G401.6 (cell line): ENCODE measurements around the gene DBT.
"Not testable (repeated sequence)": the region's sequence is repeated elsewhere in the genome, so short reads cannot be mapped to it uniquely, and the experiment has no call there.

Experiments
- FAIRE-seq: peaks from 2 replicates; lab custom pipeline; 2012; peaks lifted over from hg19 to GRCh38; lab: Jason Lieb, UNC

DBT gene

DNA sequence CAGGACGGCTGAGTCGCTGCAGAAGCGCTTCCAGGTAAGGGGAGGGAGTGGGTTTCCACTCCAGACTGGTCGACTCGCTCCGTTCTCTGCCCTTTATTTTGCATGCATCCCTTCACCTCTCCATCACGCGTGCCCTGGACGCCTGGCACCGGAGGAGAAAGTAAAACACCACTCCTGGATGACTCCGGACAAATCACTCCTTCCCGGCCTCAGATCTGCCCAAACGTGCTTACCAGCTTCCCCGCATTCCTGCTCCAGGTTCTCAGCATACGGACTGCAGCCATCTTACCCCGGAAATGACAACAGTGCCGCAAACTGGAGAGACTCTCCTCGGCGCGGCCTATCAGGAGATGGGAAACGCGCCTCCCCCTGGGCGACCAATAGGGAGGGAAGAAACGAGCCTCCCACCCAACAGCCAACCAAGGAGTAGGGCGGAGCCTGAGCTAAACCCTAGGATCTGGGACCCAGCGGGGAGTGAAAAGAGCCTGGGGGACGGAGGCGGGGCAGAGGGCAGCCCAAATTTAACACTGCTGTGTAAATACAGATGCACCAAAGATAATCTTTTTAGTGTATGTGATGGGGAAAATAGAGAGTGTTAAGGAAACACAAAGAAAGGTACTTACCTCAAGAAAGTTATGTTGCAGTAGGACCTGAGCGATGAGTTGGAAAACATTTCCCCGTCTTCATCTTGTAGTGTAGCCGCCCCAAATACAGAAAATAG, at the start of gene DBT:
Gene DBT (minus strand): TSS at position 298 of the 721 bp plus-strand sequence. CDS start 14 bp downstream, at position 284.
- FAIRE-seq, result peak; percentile 99

DNA sequence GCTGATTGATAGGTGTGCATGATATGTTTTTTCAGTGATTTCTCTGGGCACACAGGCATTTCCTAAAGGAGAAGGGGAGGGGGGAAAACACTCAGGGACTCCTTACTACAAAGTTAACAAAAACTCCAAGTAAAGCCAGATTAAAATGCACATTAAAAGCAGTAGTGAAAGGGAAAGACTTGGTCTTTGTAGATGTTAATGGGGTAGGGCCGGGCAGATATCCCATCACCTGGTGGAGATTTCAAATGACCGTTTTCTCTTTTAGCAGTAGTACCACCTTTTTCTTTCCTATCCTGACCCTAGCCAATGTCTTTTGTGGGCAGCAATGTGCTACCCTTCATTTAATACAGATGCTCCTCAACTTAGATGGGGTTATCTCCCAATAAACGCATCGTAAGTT, 48.9 kb upstream of the DBT start:
- FAIRE-seq, result no peak

DNA sequence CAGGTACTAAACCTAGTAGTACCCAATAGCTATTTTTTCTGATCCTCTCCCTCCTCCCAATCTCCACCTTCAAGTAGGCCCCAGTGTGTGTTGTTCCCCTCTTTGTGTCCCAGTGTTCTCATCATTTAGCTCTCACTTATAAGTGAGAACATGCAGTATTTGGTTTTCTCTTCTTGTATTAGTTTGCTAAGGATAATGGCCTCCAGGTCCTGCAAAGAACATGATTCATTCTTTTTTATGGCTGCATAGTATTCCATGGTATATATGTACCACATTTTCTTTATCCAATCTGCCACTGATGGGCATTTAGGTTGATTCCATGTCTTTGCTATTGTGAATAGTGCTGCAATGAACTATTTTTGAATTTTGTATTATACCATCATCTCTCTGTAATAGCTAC, 47.4 kb upstream of the DBT start:
- not testable (repeated sequence) for FAIRE-seq

DNA sequence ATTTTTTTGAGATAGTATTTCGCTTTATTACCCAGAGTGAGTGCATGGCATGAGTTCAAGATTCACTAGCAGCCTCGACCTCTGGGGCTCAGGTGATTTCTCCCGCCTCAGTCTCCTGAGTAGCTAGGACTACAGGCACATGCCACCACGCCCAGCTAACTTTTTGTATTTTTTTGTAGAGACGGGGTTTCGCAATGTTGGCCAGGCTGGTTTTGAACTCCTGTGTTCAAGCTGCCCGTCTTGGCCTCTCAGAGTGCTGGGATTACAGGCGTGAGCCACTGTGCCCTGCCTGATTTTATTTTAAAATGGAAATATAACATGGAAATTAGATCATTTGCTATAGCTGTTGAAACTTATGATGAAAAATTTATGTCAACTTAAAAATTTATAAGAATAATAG, 46.5 kb upstream of the DBT start:
- no peak for FAIRE-seq

GRCh38 chr1:100292711-100293110, 43.1 kb upstream of the DBT start:
- no peak for FAIRE-seq

DNA sequence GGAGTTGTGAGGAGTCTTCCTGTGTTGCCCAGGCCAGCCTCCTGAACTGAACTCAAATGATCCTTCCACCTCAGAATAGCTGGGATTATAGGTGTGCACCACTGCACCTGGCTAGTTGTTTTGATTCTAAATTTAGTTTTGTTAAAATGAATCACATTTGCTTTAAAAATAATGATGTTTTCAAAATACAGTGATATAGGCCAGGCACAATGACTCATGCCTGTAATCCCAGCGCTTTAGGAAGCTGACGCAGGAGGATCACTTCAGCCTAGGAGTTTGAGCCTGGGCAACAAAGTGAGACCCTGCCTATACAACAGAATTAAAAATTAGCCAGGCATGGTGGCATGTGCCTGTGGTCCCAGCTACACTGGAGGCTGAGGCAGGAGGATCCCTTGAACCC, 40.7 kb upstream of the DBT start:
- no peak for FAIRE-seq

DNA sequence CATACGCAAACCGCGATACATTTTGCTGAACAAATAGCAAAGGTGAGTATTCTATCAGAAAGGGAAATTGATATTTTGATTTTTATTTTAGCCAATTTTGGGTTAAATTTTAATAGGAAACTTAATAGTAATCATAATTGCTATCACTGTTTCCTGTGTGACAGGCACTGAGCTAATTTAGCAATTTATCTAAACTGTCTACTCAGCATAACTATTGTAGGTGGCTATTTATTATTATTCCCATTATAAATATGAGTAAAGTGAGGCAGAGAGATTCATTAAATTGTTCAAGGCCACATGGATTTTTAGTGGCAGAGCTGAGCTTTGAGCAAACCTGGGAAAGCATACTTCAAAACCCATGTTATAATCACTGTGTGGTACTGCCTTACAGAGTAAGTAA, 37.5 kb upstream of the DBT start:
- FAIRE-seq, result no peak

- no peak for FAIRE-seq
These were observed 35.0 kb upstream of the DBT start for GRCh38 chr1:100284591-100284990.

DNA sequence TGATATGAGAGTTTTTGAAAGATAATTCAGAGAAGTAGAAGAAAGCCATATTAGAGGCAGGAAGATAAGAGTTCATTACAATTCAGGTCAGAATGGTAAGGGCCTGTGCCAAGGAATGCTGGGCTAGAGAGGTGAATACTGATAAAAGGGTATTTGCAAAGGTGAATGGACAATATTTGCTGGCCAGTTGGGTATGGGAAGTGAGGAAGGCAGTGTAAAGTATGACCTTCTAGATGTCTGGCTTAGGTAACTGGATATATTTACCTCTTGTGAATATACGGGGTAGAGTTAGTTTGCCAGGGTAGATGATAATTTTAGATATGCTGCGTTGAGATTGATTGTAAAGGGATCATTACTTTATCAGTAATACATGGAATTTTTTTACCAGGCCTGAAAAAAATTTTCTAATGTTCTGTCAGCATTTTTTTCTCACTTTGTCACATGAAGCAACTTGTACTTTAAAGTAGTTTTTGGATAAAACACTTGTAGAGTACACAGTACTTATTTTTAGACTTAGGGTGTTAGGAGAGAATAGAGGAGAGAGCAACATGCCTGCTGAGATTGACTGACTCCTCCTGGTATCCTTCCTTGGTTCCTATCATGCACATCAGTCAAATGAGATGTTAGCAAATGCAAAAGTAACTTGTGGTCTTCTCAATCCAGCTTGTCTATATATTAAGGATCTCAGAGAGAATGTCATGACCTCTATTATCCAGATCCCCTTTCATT, 30.5 kb upstream of the DBT start:
- FAIRE-seq, result no peak

DNA sequence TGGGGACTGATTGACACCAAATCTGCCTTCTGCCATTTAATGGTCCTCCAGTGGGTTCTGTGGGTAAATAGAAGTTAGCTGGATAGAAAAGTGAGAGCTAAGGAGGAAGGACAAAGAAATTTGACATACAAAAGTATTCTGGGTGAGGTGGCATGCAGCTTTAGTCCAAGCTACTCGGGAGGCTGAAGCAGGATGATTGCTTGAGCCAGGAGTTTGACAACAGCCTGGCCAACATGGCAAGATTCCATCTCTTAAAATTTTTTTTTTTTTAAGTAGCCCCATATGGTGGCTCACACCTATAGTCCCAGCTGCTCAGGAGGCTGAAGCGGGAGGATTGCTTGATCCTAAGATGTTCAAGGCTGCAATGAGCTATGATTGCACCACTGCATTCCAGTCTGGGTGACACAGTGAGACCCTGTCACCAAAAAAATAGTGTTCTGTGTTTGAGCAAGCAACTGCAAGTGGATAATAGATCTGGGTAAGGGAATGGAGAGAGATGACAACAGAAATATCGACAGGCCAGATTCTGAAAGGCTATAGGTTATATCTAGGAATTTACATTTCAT, 29.8 kb upstream of the DBT start:
- FAIRE-seq, result no peak

DNA sequence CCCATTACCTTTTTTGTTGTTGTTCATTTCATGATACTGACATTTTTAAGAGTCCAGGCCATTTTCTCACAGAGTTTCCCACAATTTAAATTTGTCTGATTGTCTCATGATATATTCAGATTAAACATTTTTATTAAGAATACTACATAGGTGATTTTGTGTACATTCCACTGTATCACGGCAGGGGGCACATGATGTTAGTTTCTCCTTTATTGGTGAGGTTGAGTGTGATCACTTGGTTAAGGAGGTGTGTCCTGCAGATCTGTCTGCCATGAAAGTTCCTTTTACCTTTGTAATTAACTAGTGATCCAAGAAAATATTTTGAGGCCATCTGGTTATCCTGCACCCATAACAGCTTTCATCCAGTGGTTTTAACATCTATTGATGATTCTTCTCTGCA, 28.2 kb upstream of the DBT start:
- FAIRE-seq, result no peak

- no peak for FAIRE-seq
These were observed 18.6 kb upstream of the DBT start for GRCh38 chr1:100268202-100268601.

GRCh38 chr1:100267284-100267683, 17.6 kb upstream of the DBT start:
- no peak for FAIRE-seq

DNA sequence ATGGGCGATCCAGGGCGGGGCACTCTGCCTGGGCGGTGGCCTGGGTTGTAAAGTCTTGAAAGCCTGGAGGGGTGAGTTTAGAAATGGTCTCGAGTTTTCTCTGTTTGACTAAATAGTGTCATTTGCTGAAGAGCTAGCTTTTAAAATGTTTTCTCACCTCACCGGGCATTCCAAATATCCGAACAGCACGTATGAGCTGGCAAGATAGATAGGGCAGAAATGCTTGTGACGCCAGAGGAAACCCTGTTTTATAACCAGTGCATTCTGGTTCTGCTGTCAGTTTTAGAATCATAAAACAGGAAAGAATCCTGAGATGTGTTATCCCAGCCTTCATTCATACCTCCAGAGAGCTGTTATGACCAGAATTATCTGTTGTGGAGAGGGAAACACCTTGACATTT, 17.1 kb upstream of the DBT start:
- no peak for FAIRE-seq

- no peak for FAIRE-seq
These were observed 16.5 kb upstream of the DBT start, which contains the start of gene RTCA for GRCh38 chr1:100265931-100266740. Gene RTCA, plus strand, starts transcription at chr1:100266216. Its CDS starts 160 bp downstream, at chr1:100266376.

DNA sequence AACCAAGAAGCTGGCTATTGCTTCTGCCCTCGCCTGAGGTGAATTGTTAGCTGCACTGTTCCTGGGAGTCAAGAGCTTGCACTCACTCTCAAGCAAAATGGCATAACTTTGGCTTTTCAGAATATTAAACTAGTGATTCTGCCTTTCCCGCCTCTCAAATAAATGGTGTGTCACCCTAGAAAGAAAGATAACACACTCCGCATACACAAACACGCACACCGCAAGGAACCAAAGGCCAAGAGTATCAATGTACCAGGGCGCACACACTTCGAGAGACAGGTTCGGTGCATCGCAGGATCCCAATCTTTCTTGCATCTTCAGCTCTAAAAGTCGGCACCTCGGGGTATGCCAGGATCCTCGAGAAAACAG, 15.9 kb upstream of the DBT start:
- FAIRE-seq, result no peak

DNA sequence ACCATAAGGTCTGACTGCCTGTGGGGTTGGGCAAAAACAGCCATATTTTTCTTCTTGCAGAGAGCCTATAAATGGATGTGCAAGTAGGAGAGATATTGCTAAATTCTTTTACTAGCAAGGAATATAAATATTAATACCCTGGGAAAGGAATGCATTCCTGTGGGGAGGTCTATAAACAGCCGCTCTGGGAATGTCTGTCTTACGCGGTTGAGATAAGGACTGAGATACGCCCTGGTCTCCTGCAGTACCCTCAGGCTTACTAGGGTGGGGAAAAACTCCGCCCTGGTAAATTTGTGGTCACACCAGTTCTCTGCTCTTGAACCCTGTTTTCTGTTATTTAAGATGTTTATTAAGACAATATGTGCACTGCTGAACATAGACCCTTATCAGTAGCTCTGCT, 14.4 kb upstream of the DBT start:
- FAIRE-seq, result not testable (repeated sequence)

- FAIRE-seq, result no peak
These were observed 12.1 kb upstream of the DBT start for GRCh38 chr1:100261686-100262085.

GRCh38 chr1:100258427-100258826, 8.8 kb upstream of the DBT start:
- FAIRE-seq, result not testable (repeated sequence)

DNA sequence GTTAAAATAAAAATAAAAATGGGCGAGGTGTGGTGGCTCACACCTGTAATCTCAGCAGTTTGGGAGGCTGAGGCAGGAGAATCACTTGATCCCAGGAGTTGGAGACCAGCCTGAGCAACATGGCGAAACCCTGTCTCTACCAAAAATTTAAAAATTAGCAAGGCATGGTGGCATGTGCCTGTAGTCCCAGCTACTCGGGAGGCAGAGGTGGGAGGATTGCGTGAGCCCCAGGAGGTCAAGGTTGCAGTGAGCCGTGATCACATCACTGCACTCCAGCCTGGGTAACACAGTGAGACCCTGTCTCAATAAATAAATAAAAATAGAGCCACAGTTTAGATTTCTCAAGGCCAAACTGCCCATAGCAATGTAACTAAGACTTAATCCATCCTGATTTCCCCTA, 6.6 kb upstream of the DBT start:
- not testable (repeated sequence) for FAIRE-seq

DNA sequence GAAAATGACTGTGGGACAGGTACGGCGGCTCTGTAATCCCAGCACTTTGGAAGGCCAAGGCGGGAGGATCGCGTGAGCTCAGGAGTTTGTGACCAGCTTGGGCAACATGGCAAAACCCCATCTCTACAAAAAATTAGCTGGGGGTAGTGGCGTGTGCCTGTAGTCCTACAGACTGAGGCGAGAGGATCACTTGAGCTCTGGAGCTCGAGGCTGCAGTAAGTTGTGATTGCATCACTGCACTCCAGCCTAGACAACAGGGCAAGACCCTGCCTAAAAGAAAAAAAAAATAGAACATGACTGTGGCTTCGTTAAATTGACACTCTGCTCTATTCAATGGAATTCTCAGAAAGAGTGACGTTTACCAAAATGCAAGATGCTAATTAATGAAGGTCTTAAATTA, 3.9 kb upstream of the DBT start:
- FAIRE-seq, result no peak

GRCh38 chr1:100252901-100253300, 3.3 kb upstream of the DBT start:
- no peak for FAIRE-seq

DNA sequence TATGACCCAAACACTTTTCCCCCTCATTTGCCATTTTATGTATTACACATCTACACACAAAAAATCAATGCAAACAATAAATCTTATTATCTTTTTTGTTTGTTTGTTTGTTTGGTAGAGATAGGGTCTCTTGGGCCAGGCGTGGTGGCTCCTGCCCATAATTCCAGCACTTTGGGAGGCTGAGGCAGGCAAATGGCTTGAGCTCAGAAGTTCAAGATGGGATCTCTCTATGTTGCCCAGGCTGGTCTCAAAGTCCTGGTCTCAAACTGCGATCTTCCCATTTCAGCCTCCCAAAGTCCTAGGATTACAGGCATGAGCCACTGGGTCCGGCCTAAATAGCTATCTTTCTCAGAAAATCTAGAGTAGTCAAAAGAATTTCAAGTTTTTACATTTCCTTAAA, 1.2 kb upstream of the DBT start:
- FAIRE-seq, result no peak
